Liver (tissue), 9 donors: ENCODE data around the gene TTC21A. TPM values are rescaled to one million over a fixed set of nuclear protein-coding genes. Genes with fewer than 3 reads are reported as not detected.

Experiments used
- DNase-seq: peaks from one replicate; pipeline ENCODE4 v3.0.0-alpha.2; 2017; ENCODE audit warnings: low spot score
- H3K27ac ChIP-seq, 2 donors: one replicate each; pipeline ENCODE4 v1.7.0; 2013; ENCODE audit warnings: inconsistent platforms in 2 of 2, low read length in 2 of 2, control low read depth in 1 of 2, low read depth in 1 of 2, mild to moderate bottlenecking in 1 of 2
- H3K27me3 ChIP-seq, 4 donors: one replicate each; pipeline versions ENCODE4 v1.6.1 to v1.7.0; 2013; ENCODE audit warnings: low read length in 3 of 4, inconsistent platforms in 1 of 4, mild to moderate bottlenecking in 1 of 4, moderate library complexity in 1 of 4; ENCODE audit not compliant: control insufficient read depth in 4 of 4, insufficient read depth in 4 of 4
- H3K36me3 ChIP-seq, 4 donors: one replicate each; pipeline versions ENCODE4 v1.6.1 to v1.7.0; 2013; ENCODE audit warnings: low read length in 3 of 4, mild to moderate bottlenecking in 3 of 4, low read depth in 1 of 4, moderate library complexity in 1 of 4; ENCODE audit not compliant: control insufficient read depth in 4 of 4, insufficient read depth in 3 of 4
- H3K4me1 ChIP-seq, 4 donors: one replicate each; pipeline versions ENCODE4 v1.6.1 to v1.7.0; 2013; ENCODE audit warnings: low read length in 3 of 4, mild to moderate bottlenecking in 3 of 4, moderate library complexity in 1 of 4; ENCODE audit not compliant: control insufficient read depth in 4 of 4, insufficient read depth in 4 of 4
- H3K4me3 ChIP-seq, 3 donors: one replicate each; pipeline versions ENCODE4 v1.6.1 to v1.7.0; 2013; ENCODE audit warnings: low read length in 3 of 3, control low read depth in 1 of 3, low read depth in 1 of 3, mild to moderate bottlenecking in 1 of 3
- H3K9ac ChIP-seq, 2 donors: one replicate each; pipeline ENCODE4 v1.7.0; 2013; ENCODE audit warnings: low read length in 2 of 2, mild to moderate bottlenecking in 2 of 2, moderate library complexity in 2 of 2, control low read depth in 1 of 2, low read depth in 1 of 2
- H3K9me3 ChIP-seq, 4 donors: one replicate each; pipeline versions ENCODE4 v1.6.1 to v1.7.0; 2013; ENCODE audit warnings: low read length in 3 of 4; ENCODE audit not compliant: control insufficient read depth in 4 of 4
- CTCF ChIP-seq: fragments of 150-350 bp; IDR thresholded peaks from 2 replicates; pipeline ENCODE4 v1.5.1; 2017; ENCODE audit warnings: improper control_type of control experiment, low read depth, low read length; ENCODE audit not compliant: missing input control
- EGR1 ChIP-seq, 2 donors: IDR thresholded peaks; 2 replicates each; pipeline ENCODE4 v1.6.1; 2016 to 2018; ENCODE audit warnings: antibody characterized with exemption in 2 of 2, low read depth in 2 of 2
- FOXA1 ChIP-seq: IDR thresholded peaks from 2 replicates; pipeline ENCODE4 v1.6.1; 2016; ENCODE audit warnings: antibody characterized with exemption
- FOXA2 ChIP-seq: IDR thresholded peaks from 2 replicates; pipeline ENCODE4 v1.6.1; 2016; ENCODE audit warnings: antibody characterized with exemption
- GABPA ChIP-seq, 2 donors: IDR thresholded peaks in 1 of 2; conservative IDR thresholded peaks in 1 of 2; 2 replicates each; pipeline ENCODE4 v1.6.1; 2016; ENCODE audit warnings: antibody characterized with exemption in 2 of 2, mild to moderate bottlenecking in 1 of 2, moderate library complexity in 1 of 2
- HNF4A ChIP-seq, 2 donors: conservative IDR thresholded peaks; 2 replicates each; pipeline ENCODE4 v1.6.1; 2016; ENCODE audit warnings: antibody characterized with exemption in 2 of 2, mild to moderate bottlenecking in 2 of 2
- HNF4G ChIP-seq: IDR thresholded peaks from 2 replicates; pipeline ENCODE4 v1.6.1; 2016; ENCODE audit warnings: antibody characterized with exemption
- JUND ChIP-seq, 2 donors: IDR thresholded peaks; 2 replicates each; pipeline ENCODE4 v1.6.1; 2016; ENCODE audit warnings: antibody characterized with exemption in 2 of 2
- NR2F2 ChIP-seq: IDR thresholded peaks from 2 replicates; pipeline ENCODE4 v1.6.1; 2016; ENCODE audit warnings: antibody characterized with exemption
- RAD21 ChIP-seq, 2 donors: IDR thresholded peaks; 2 replicates each; pipeline ENCODE4 v1.6.1; 2016; ENCODE audit warnings: antibody characterized with exemption in 2 of 2, mild to moderate bottlenecking in 2 of 2
- RXRA ChIP-seq, 2 donors: IDR thresholded peaks; 2 replicates each; pipeline ENCODE4 v1.6.1; 2017 to 2018; ENCODE audit warnings: antibody characterized with exemption in 2 of 2, mild to moderate bottlenecking in 1 of 2
- SP1 ChIP-seq: IDR thresholded peaks from 2 replicates; pipeline ENCODE4 v1.6.1; 2018; ENCODE audit warnings: antibody characterized with exemption, mild to moderate bottlenecking
- TAF1 ChIP-seq: conservative IDR thresholded peaks from 2 replicates; pipeline ENCODE4 v1.6.1; 2016; ENCODE audit warnings: antibody characterized with exemption, mild to moderate bottlenecking
- YY1 ChIP-seq: IDR thresholded peaks from 2 replicates; pipeline ENCODE4 v1.6.1; 2016; ENCODE audit warnings: antibody characterized with exemption, mild to moderate bottlenecking
- ZBTB33 ChIP-seq: IDR thresholded peaks from 2 replicates; pipeline ENCODE4 v1.6.1; 2016; ENCODE audit warnings: antibody characterized with exemption
- WGBS: extraction: QIAGEN DNeasy Blood & Tissue Kit; methylation state at CpG from one replicate; pipeline ENCODE4 v1.1.7; 2013; 5-methylcytosine and 5-hydroxymethylcytosine counted together
- polyA plus RNA-seq, 2 donors: library from polyadenylated mRNA; stranded (reverse) in 1 of 2; unstranded in 1 of 2; fragments of 200-250 nt in 1 of 2; fragments of >200 nt in 1 of 2; fragmentation: Nextera tagmentation in 1 of 2; extraction: Ambion mirVana in 1 of 2; gene quantifications; one replicate each; pipeline versions ENCODE4 v1.2.1 to v1.2.3, GENCODE V29; 2013 to 2015
- total RNA-seq, 2 donors: library from RNA; depleted of rRNA; stranded (reverse); fragments of >200 nt; gene quantifications; one replicate each; pipeline ENCODE4 v1.2.3, GENCODE V29; 2014
- TF ChIP-seq, protein P1 (sequence below): IDR thresholded peaks from 2 replicates; pipeline ENCODE4 v1.6.1; 2016; ENCODE audit warnings: antibody characterized with exemption
- TF ChIP-seq, protein P2 (sequence below): IDR thresholded peaks from 2 replicates; pipeline ENCODE4 v1.6.1; 2016; ENCODE audit warnings: antibody characterized with exemption, mild to moderate bottlenecking
- TF ChIP-seq, protein P3 (sequence below): IDR thresholded peaks from 2 replicates; pipeline ENCODE4 v1.6.1; 2016; ENCODE audit warnings: antibody characterized with exemption
- donor health status: healthy.
- donor health status: healthy.
- donor health status: healthy.
- donor health status: healthy.
- donor health status: healthy.

Gene TTC21A
- total and polyA plus RNA-seq, 4 donors, result 0.28 to 3.3 (median 1.6) TPM

DNA sequence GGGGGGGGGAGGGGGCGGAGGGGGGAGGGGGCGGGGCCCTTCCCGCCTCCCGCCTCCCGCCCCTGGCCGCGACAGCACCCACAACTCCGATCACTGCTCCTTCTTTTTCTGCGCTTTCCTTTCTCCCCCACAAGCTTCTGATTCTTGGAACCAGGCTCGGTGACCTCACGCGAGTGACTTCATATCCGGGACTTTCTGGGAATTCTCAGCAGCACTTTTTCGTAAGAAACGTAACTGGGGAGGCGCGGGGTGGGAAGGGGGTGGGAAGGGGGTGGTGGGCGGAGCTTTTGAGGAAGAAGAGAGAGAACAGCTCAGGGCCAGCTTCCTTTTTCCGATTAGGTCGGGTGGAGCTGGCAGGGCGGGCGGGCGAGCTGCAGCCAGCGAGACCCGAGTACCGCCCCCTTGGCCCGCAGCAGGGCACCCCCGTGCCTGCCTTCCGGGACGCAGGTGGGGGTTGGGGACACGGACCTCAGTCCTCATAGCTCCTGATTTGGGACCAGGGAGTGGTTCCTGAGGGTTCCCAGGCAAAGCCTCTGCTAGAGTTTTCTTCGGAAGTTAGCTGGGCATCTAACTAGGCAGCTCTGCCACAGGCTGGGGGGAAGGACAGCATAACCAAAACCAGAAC lies 70.3 kb downstream of the TTC21A start:
- Histone ChIP-seq H3K27me3 (no peaks in the 10 kb centered on the region), H3K27ac (peak overlapping the region; percentile 87 to 91), H3K36me3 (no peaks in the 10 kb centered on the region), H3K4me3 (peak overlapping the region; percentile 7 to 31 (median 30)), H3K9me3 (no peaks in the 10 kb centered on the region), H3K4me1 (peaks cover 10 to 35% (median 24%) of the 10 kb centered on the region in 4 donors), H3K9ac (peak overlapping the region; percentile 58 to 94)
- WGBS, result under 1% methylated on average over 30 of the region's 32 CpGs
- TF ChIP-seq YY1, result peak; percentile 12
- TF ChIP-seq HNF4G, result peak; percentile 10
- TF ChIP-seq, protein P1, sequence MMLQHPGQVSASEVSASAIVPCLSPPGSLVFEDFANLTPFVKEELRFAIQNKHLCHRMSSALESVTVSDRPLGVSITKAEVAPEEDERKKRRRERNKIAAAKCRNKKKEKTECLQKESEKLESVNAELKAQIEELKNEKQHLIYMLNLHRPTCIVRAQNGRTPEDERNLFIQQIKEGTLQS, result peak; percentile 49
- peak; percentile 62 for TF ChIP-seq TAF1
- peak in 1 of 2 donors; percentile 49 for TF ChIP-seq JUND (IDR thresholded peaks at IDR 0.05)
- peak; percentile 18 to 52 for TF ChIP-seq RAD21 (IDR thresholded peaks at IDR 0.05)
- peak; percentile 67 to 76 for TF ChIP-seq GABPA (IDR thresholded peaks at IDR 0.05 in 1 of 2, conservative IDR thresholded peaks at IDR 0.05 in 1 of 2)
- TF ChIP-seq FOXA2, result no peak
- TF ChIP-seq, protein P2, sequence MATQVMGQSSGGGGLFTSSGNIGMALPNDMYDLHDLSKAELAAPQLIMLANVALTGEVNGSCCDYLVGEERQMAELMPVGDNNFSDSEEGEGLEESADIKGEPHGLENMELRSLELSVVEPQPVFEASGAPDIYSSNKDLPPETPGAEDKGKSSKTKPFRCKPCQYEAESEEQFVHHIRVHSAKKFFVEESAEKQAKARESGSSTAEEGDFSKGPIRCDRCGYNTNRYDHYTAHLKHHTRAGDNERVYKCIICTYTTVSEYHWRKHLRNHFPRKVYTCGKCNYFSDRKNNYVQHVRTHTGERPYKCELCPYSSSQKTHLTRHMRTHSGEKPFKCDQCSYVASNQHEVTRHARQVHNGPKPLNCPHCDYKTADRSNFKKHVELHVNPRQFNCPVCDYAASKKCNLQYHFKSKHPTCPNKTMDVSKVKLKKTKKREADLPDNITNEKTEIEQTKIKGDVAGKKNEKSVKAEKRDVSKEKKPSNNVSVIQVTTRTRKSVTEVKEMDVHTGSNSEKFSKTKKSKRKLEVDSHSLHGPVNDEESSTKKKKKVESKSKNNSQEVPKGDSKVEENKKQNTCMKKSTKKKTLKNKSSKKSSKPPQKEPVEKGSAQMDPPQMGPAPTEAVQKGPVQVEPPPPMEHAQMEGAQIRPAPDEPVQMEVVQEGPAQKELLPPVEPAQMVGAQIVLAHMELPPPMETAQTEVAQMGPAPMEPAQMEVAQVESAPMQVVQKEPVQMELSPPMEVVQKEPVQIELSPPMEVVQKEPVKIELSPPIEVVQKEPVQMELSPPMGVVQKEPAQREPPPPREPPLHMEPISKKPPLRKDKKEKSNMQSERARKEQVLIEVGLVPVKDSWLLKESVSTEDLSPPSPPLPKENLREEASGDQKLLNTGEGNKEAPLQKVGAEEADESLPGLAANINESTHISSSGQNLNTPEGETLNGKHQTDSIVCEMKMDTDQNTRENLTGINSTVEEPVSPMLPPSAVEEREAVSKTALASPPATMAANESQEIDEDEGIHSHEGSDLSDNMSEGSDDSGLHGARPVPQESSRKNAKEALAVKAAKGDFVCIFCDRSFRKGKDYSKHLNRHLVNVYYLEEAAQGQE, result peak; percentile 92
- TF ChIP-seq, protein P3, sequence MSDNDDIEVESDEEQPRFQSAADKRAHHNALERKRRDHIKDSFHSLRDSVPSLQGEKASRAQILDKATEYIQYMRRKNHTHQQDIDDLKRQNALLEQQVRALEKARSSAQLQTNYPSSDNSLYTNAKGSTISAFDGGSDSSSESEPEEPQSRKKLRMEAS, result no peak
- TF ChIP-seq FOXA1, result no peak
- no peak for TF ChIP-seq CTCF
- no peak for TF ChIP-seq ZBTB33
- TF ChIP-seq HNF4A (conservative IDR thresholded peaks at IDR 0.05), result peak; percentile 49 to 52
- no peak for TF ChIP-seq NR2F2
- TF ChIP-seq SP1, result peak; percentile 62
- TF ChIP-seq RXRA (IDR thresholded peaks at IDR 0.05), result peak; percentile 47 to 49
- peak; percentile 47 to 59 for TF ChIP-seq EGR1 (IDR thresholded peaks at IDR 0.05; ENCODE audit: low read depth in 2 of 2)
- DNase-seq, result peak; percentile 71
